Putamen (tissue), 1 donor: Measurements from ENCODE around the gene SCN2A.
"Not testable (repeated sequence)": the region's sequence is repeated elsewhere in the genome, so short reads cannot be mapped to it uniquely, and the experiment has no call there.

Experiments
- DNase-seq: peaks from one replicate; pipeline ENCODE4 v3.0.0-alpha.2; 2016; ENCODE audit warnings: low spot score

SCN2A gene

DNA sequence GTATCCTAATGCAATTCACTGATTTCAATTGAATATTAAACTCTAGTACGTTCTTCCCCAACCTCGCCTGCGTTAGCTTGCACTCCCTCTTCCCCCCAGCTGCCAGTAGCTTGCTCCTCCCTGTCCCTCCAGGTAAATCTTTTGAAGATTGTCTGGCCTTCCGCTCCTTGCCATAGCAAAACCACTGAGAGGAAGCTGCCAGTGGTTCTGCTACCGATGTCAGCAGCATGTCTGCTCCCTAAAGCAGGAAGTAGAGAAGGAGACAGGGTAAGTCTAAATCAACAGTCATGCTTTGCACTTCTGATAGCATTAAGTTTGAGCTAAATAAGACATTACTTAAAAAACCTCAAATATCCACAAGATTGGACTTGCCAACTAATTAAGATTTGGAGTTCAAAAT is 89.1 kb downstream of the SCN2A start:
- DNase-seq, result no peak

DNA sequence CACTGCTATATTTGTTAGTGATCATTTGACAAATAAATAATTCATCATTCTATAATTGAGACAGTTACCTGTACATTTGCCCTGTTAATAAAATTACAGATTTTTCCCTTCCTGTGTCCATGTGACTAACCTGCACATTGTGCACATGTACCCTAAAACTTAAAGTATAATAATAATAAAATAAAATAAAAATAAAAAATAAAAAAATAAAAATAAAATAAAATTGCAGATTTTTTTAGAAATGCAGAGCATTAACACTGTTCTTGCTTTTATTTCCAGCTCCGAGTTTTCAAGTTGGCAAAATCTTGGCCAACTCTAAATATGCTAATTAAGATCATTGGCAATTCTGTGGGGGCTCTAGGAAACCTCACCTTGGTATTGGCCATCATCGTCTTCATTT is 105.1 kb downstream of the SCN2A start:
- not testable (repeated sequence) for DNase-seq

DNA sequence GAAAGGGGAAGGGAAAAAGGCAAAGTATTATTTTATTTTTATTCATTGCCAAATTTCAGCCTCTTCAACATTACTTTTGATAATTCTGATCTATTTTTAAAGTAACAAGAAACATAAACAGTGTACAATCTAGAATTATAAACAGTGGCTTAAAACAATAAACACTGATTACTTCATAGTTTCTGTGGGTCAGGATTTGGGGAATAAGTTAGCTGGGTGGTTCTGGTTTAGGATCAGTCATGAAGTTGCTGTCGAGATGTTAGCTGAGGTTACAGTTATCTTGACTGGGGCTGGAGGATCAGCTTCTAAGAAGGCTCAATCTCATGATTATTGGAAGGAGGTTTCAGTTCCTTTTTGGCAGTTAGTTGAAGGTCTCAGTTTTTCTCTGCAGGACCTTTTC is 109.2 kb downstream of the SCN2A start:
- DNase-seq, result no peak

DNA sequence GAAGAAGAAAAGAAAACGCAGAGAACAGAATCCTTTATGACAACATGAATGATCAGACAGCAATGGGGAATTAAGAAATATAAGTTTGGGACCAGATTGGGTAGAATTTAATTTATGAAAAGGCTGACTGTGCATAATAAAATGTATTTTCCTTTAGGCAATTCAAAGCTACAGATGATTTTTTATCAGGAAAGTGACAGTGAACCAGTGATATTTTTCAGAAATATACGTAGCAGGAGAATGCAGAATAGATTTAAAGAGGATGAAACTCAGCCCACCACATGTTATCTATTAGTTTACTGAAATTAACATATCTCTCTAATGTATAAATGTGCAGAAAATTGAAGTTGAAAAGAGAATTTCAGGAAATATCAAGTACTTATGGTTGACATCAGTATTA is 110.0 kb downstream of the SCN2A start:
- DNase-seq, result no peak

DNA sequence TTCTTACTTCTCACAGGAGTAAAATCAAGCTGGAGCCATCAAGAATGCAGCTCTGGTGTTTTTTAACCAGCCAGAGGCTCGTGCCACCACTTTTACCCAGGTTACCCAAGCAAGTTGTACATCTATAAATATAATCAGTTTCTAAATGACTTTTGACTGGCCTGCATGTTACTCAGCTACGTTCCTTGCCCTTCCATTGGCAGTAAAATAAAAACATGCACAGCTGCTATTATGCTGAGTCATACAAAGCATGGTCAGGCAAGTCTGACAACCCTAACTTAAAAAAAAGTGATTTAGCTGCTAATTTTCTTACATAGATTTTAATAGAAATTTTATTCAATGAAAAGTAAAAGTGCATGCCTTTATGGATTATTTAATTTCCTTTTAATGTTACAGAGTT is 118.5 kb downstream of the SCN2A start:
- no peak for DNase-seq

DNA sequence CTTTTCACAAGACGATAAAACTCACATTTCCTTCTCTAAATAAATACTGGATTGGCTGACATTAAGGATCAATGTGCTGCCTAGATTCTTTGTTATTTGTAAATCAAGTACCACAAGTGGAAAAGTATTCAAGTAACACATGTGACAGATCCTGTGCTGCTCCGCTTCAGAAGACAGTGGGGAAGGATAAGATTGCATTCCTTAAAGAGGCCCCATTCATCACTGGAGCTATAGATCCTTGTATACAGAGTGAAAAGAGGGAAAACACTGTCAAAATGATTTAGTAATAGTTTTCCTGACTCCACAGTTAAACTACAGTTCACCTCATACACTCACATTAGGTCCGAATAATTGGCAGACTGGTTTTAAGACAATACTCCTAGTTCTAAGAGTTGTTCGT is 122.3 kb downstream of the SCN2A start:
- DNase-seq, result no peak

DNA sequence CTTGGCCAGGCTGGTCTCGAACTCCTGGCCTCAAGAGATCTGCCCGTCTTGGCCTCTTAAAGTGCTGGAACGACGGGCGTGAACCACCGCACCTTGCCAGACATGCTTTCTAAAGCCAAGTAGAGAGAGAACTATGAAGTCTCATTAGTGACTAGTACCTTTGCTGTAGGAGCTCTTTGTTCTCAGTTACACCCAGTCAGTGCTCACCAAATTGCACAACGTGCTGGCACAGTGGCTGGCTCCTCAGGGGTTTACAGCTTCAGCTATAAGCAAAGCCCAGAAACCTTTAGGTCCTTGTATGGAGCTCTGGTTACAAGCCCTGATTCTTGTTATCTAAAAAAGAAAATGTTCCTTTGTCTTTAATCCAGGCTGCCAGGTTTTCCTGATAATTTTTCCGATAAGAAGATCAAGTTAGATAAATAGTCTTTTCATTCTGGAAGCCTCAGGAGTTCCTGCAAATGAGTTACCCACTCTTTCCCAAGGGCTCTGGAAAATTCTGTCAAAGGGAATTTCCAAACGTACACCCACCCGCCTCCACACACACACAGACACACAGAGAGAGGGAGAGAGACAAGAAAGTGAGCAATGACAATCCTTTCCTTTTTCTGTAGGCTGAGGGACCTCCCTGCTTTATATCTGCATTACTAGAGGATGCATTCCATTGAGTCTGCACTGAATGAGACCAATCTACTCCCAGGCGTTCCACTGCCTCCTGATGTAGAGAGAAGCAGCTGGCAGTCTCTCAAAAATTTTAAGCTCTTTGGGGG is 130.1 kb downstream of the SCN2A start:
- peak; percentile 76 for DNase-seq

DNA sequence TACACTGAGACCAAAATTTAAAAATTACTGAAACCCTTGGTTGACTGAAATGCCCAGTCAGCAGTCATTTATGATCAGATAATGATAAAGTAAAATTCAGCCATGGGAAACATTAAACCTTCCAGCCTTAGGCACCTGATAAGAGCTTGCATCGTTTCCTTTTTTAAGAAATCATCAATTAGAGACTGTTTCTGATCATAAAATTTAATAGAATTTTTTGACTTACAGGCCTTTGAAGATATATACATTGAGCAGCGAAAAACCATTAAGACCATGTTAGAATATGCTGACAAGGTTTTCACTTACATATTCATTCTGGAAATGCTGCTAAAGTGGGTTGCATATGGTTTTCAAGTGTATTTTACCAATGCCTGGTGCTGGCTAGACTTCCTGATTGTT is 130.7 kb downstream of the SCN2A start:
- no peak for DNase-seq

DNA sequence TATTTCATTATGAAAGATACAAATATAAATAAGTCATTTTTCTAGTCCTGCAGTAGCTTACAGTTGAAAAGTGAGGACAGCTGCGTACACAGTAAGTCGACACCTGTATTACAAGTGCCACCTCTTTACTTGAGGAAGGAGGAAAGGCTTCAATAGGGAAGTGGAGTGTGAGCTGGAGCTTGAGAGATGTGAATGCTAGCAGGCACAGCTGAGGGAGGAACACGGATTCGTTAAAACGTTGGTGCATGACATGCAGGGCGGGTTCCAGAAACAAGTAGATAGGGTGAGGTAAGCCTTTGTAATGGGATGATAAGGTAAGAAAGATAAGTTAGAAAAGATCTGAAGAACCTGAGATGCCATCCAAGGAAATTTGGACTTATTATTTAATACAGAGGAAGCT is 132.1 kb downstream of the SCN2A start:
- DNase-seq, result no peak

DNA sequence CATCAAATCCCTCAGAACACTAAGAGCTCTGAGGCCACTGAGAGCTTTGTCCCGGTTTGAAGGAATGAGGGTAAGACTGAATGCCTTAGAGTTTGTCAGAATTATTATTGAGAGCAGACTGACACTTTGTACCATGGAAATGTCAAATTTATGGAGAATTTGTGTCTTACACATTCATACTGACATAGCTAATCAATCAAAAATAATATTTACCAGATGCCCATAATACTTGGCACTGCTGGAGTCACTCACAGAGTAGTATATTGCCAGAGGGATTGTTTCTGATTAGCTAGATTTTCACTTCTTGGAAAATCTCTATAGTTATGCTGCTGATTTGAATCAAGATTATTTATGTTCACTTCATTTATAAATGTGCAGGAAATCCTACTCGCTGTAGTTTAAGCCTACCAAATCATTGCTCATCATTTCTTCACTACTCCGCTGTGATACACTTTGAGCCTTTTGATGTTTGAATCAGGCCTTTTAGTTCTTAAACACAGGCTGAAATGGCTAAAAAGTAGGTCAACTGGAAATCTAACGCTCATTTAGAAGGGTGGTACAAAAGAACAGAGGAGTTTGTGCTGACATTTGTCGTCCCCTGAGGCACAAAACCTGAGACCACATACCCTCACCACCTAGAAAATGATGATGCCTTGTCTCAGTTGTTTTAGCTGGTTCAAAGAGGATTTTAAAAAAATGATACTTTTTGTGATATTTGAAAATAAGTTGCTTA is 134.2 kb downstream of the SCN2A start:
- no peak for DNase-seq

DNA sequence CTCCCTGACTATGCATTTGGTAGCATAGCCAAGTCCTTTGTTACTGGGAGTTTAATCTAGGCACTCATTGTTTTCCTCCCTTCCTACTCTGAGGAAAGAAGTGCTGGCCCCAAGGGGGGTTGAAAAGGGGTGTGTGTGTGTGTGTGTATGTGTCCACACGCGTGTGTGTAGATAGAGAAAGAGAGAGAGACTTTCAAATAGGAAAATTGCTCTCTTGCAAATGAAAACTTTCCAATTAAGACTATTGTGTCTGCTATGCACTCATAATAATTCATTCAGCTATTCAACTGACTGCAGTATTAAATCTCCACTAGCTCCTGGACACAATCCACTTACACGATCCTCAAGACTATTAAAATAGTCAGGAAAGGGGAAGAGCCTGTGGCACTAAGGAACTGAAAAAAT is 137.4 kb downstream of the SCN2A start:
- no peak for DNase-seq

DNA sequence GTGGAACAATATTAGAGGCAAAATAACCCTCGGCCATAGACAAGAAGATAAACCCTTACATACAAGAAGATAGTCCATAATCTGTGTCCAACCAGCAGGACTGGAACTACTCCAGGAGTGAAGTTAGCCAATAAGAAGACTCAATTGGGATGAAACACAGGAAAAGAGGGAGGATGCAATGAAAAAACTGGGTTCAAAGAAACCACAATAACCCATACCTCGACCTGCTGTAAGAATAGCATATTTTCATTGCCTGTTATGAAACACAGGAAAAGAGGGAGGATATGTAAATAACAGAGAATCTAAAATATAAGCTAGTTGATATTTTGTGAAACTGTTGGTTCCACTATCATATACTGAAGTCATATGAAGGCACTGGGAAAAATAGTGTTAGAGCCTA is 143.1 kb downstream of the SCN2A start:
- no peak for DNase-seq

DNA sequence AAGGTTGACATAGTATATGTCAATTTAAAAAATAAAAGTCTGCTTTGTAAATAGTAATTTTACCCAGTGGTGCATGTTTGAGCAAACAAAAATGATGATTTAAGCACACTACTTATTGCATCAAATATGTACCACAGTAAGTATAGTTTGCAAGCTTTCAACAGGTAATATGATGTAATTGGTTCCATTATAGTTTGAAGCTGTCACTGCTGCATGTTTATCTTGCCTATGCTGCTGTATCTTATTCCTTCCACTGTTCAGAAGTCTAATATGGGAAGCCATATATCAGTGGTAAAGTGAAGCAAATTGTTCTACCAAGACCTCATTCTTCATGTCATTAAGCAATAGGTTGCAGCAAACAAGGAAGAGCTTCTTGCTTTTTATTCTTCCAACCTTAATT is 151.7 kb downstream of the SCN2A start:
- DNase-seq, result no peak

DNA sequence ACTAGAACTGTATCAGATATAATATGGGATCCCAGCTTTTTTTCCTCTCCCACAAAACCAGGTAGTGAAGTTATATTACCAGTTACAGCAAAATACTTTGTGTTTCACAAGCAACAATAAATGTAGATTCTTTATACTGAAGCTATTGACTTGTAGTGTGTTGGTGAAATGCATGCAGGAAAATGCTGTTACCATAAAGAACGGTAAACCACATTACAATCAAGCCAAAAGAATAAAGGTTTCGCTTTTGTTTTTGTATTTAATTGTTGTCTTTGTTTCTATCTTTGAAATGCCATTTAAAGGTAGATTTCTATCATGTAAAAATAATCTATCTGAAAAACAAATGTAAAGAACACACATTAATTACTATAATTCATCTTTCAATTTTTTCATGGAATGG is 152.6 kb downstream of the SCN2A start:
- no peak for DNase-seq

DNA sequence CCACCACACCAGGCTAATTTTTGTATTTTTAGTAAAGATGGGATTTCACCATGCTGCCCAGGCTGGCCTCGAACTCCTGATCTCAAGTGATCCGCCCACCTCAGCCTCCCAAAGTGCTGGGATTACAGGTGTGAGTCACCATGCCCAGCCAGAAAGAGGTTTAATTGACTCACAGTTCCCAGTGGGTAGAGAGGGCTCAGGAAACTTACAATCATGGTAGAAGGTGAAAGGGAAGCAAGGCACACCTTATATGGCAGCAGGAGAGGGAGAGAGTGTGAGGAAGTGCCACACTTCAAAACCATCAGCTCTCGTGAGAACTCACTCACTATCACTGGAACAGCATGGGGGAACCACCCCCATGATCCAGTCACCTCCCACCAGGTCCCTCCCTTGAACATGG is 159.4 kb downstream of the SCN2A start:
- not testable (repeated sequence) for DNase-seq

DNA sequence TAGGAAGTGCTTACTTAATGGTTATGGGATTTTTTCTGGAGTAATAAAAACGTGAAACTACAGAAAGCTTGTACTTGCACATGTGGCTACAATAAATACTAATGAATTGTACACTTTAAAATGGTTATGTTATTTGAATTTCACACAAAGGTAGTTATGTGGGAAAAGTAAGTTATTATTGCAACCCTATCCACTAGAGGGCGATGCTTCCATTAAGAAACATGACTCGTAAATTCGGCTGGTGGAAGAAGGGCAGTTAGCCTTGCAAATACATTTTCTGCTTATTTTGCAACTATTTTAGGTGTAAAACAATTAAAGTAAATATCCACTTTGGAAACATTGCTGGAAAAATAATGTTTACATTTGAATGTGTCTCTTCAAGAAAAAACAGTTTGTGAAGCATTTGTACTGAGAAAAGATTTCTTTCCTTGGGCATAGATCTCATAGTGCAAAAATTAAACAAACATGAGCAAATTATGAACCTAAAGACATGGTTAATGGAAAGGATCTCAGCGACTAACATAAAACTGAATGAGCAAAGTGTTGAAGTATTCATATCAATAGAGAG is 162.2 kb downstream of the SCN2A start:
- peak; percentile 65 for DNase-seq

DNA sequence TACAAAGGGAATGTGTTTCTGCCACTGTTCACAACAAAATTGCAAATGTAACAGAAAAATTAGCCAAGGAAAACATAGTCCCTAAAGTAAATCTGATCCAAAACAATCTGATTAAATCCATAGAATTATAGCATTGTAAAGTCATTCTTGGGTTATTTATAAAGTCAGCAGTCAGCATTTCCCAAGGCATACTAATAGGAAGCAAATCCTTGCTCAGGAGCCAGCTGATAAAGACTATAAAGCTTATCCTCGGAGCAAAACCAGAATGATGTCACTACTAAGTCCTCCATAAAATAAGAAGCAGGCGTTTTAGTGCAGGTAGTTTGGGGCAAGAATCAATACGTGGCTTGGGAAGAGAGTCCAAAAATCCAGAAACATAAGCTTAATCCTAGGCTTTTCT is 162.9 kb downstream of the SCN2A start:
- no peak for DNase-seq

DNA sequence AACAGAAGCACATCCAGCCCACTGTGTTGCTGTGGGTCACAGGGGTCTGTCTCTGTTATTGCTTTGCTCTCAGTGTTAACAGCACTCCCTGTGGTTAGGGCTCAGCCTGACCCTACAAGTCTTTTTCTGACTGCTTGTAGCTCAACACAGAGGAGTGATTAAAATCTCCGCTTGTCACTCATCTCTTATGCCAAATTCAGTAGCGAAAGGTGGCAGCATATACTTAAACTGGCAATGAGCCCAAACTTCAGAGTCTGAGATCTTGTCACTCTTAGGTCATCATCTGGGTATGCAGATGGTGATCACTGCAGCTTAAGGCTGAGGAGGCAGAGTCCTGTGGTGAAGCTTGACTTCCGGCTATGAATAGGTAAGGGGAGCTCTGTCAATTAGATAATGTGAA is 167.0 kb downstream of the SCN2A start:
- DNase-seq, result no peak

DNA sequence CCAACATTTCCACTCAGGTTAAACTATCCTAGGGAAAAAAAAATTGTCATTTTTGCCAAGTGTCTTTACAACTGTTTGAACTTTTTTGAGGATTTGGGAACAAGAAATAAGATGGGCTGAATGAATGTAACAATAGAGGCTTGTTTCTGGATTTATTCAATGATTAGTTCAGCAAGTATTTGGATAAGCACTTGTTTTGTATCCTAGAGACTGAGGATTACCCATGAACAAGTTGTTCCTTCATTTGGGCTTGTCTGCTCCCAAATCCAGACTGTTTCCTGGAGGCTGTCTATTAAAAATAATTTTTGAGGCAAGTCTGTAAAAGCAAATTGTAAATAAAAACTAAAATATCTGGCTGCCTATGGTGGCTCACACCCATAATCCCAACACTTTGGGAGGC is 168.3 kb downstream of the SCN2A start:
- no peak for DNase-seq

DNA sequence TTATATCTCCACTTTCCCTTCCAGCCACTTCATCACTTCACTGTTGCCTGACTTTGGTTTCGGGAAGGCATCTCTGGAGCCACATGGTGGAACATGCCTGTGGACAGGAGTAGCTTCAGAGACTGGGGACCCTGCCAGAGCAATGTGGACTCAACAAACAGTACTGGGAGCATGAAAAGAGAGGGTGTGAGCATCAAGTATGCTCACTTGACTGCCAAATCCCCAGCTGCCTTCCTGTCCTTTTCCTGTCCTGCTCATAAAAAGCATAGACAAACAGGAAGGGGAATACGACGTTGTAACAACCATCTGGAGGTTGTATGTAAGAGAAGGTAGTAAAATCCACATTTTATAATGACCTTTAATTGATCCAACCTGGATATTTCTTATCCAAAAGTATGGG is 169.0 kb downstream of the SCN2A start:
- DNase-seq, result no peak

DNA sequence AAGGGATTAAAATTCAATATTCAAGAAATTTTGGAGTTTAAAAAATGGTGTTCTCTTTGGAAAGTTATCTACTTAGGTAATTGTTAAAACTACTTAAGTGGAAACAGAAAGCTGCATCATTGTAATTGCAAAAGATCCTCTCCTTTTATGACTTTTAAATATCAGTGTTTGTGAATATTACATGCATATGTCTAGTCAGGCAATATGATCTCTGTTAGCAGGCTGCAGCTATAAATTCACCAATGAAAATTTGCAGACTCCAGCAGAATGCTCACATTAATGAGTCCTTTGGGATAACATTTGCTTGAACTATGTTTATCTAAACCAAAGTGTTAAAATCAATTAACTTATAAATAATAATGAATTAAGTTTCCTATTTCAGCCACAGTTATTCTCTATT is 171.1 kb downstream of the SCN2A start:
- no peak for DNase-seq

DNA sequence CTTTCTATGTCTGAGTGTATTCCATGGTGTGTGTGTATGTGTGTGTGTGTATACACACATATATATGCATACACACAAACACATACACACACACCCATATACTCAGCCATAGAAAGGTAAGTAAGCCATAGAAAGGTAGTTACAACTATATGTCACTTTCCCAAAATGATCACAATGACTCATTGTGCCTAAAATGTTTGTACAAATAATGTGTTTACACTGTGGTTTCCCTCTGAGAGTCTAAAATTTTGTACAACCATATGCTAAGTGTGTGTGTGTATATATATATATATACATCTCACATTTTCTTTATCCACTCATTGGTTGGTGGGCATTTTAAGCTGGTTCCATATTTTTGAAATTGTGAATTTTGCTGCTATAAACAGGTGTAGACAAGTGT is 175.0 kb downstream of the SCN2A start:
- DNase-seq, result no peak

DNA sequence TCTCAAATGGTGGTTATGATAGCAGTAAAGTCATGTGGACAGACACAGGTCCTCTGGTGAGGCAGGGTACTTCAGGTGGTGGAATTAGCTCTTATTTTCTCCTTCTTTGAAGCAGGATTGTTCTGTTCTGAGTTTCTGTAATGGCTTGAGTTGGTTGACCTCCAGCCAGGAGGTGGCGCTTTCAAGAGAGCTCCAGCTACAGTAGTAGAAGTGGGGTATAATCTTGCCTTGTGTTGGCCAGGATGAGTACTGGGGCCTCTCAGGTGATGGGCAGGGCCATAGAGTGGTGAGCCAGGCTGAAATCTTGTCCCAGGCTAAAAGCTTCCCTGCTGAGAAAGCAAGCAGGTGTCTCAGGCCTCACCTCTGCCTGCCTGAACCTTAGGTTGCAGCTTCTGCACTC is 177.8 kb downstream of the SCN2A start:
- DNase-seq, result no peak

DNA sequence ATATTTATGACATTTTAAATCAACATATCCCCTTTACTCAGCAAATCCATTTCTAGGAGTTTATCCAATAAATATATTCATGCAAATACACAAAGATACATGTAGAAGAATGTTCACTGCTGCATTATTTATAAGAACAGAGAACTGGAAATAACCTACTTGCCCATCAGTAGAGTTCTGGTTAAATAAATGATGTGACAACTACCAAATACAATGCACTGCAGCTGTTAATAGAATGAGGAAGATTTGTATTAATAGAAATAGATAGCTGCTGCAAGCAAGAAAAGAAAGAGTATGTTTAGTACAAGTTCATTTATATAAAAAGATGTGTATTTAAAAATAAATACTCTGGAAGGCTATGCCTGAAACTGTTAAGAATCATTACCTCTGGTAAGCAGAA is 181.0 kb downstream of the SCN2A start:
- no peak for DNase-seq
